Rectal smooth muscle tissue (tissue), 1 donor: ENCODE measurements around the gene TNFRSF13B.
"Not testable (repeated sequence)": the region's sequence is repeated elsewhere in the genome, so short reads cannot be mapped to it uniquely, and the experiment has no call there.

Experiments
- H3K27ac ChIP-seq: one replicate; pipeline ENCODE4 v1.7.0; 2013; ENCODE audit warnings: low read depth, low read length, inconsistent platforms
- H3K27me3 ChIP-seq: one replicate; pipeline ENCODE4 v1.7.0; 2013; ENCODE audit warnings: low read length; ENCODE audit not compliant: control insufficient read depth, insufficient read depth
- H3K36me3 ChIP-seq: one replicate; pipeline ENCODE4 v1.7.0; 2013; ENCODE audit warnings: low read length; ENCODE audit not compliant: control insufficient read depth, insufficient read depth
- H3K4me1 ChIP-seq: one replicate; pipeline ENCODE4 v1.7.0; 2013; ENCODE audit warnings: low read length; ENCODE audit not compliant: control insufficient read depth, insufficient read depth
- H3K4me3 ChIP-seq: one replicate; pipeline ENCODE4 v1.7.0; 2013; ENCODE audit warnings: low read length
- H3K9ac ChIP-seq: one replicate; pipeline ENCODE4 v1.7.0; 2013; ENCODE audit warnings: low read length

The TNFRSF13B gene

DNA sequence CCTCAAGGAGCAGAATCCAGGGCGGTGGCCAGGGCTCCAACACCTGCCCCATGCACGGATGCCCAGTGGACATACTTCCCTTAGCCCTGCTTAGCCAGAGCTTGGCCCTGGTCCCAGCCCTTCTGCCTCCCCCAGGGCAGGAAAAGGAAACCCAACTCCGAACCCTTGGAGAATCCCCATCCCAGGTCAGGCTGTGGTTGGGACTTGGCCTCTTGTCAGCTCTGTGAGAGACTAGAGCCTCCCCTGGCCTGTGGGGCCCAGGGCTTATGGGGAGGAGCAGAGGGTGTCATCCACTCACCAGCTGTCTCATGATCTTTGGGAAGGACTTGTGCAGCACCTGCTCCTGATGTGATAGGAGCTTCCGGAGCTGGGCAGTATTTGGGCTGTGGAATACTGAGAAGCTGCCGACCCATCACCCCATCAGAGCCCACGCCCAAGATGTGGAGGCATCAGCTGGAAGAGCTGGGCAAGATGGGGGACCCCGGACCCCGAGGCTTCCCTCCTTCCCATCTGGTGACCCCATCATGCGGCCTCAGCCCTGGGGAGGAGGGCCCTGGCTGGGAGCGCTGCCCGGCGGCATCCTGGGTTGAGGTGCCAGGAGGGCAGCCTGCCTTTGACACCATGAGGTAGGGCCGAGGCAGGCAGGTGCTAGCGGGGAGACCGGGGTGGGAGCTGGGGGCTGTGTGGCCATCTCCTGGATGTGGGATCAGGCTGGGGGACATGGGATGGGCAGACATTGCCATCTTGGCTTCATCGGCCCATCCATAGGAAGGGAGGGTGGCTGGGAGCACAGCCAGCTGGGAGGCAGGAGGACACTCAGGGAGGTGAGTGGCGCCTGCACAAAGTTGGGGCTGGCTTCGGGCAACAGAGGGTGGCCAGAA, 45.1 kb downstream of the TNFRSF13B start:
- H3K27ac ChIP-seq, result no peak overlapping the region
- no peak overlapping the region for H3K9ac ChIP-seq
- H3K4me3 ChIP-seq, result no peak overlapping the region
- H3K4me1 ChIP-seq, result no peaks in the 10 kb centered on the region
- no peaks in the 10 kb centered on the region for H3K27me3 ChIP-seq
- H3K36me3 ChIP-seq, result no peaks in the 10 kb centered on the region

GRCh38 chr17:16926061-16926511, 45.8 kb downstream of the TNFRSF13B start:
- Histone ChIP-seq H3K27ac (no peak overlapping the region), H3K4me1 (no peaks in the 10 kb centered on the region), H3K4me3 (no peak overlapping the region), H3K36me3 (no peaks in the 10 kb centered on the region), H3K27me3 (no peaks in the 10 kb centered on the region), H3K9ac (no peak overlapping the region)

- Histone ChIP-seq H3K4me1 (no peaks in the 10 kb centered on the region), H3K27me3 (no peaks in the 10 kb centered on the region), H3K27ac (no peak overlapping the region), H3K9ac (no peak overlapping the region), H3K36me3 (no peaks in the 10 kb centered on the region), H3K4me3 (no peak overlapping the region)
Measured at GRCh38 chr17:16925461-16926060, 46.4 kb downstream of the TNFRSF13B start.

DNA sequence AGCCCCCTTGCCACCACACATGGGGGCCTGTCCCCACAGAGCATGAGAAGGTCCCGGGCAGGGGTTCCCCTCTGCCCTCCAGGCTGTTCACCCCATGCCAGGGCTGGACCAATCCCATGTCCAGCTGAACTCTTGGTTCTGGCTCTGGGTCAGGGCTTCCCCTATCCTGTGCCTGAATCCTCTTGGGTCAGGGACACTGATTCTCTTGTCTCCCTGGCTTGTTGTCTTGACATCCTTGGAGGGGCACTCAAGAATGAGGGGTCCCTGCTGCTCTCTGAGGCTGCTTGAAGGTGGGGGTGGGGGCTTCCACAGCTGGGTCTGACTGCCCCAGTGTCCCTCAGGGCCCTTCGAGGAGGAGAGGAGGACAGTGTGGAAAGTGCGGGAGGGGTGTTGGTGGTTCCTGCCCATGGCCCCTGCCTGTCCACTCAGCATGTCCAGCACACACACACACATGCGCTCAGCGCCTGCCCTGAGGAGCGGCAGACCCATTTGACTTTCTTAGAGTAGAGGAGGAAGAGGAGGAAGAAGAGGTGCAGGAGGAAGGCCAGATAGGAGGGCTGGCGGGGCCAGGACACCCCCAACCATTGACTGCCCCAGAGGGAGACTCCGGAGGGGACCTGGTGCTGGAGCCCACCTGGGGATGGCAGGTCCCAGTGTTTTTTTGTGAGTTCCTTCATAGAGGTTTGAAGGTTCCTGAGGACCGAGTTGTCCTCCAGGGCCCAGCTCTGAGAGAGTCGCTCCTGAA, 47.0 kb downstream of the TNFRSF13B start:
- Histone ChIP-seq H3K9ac (no peak overlapping the region), H3K36me3 (no peaks in the 10 kb centered on the region), H3K4me1 (no peaks in the 10 kb centered on the region), H3K27me3 (no peaks in the 10 kb centered on the region), H3K4me3 (no peak overlapping the region), H3K27ac (no peak overlapping the region)

- no peaks in the 10 kb centered on the region for H3K4me1 ChIP-seq
- no peaks in the 10 kb centered on the region for H3K36me3 ChIP-seq
- no peak overlapping the region for H3K9ac ChIP-seq
- no peak overlapping the region for H3K27ac ChIP-seq
- no peak overlapping the region for H3K4me3 ChIP-seq
- H3K27me3 ChIP-seq, result no peaks in the 10 kb centered on the region
Measured at GRCh38 chr17:16923904-16924695, 47.8 kb downstream of the TNFRSF13B start.

- Histone ChIP-seq H3K4me3 (no peak overlapping the region), H3K27me3 (no peaks in the 10 kb centered on the region), H3K27ac (no peak overlapping the region), H3K4me1 (no peaks in the 10 kb centered on the region), H3K36me3 (no peaks in the 10 kb centered on the region), H3K9ac (no peak overlapping the region)
Measured at GRCh38 chr17:16923097-16923903, 48.6 kb downstream of the TNFRSF13B start.

DNA sequence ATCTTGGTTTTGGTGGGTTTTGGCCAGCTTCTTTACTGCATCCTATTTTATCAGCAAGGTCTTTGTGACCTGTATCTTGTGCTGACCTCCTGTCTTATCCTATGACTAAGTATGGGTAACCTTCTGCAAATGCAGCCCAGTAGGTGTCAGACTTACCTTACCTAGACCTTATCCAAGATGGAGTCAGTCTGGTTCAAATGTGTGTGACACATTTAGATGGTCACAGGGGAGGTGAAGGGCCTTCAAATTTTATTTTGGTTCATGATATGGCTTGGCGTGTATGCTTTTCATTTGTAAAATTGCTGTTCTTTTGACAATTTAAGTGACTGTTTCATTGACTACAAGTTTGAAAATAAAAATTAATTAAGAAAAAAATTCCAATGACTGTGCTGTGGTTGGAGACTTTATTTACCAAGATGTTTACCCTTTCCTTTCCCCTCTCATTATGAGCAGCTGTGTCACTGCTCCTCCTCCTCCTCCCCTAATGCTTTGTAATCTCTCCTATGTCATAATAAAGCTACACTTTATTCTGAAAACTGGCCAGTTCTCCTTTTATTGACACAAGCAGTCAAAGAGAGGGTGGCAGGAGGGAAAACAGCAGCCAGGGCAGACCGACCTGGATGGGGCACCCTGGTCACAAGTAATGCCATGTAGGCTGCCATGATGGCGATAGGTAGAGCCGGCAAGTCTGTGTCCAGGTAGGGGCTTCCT, 49.4 kb downstream of the TNFRSF13B start:
- Histone ChIP-seq H3K4me1 (no peaks in the 10 kb centered on the region), H3K9ac (no peak overlapping the region), H3K27me3 (no peaks in the 10 kb centered on the region), H3K36me3 (no peaks in the 10 kb centered on the region), H3K27ac (no peak overlapping the region), H3K4me3 (no peak overlapping the region)

DNA sequence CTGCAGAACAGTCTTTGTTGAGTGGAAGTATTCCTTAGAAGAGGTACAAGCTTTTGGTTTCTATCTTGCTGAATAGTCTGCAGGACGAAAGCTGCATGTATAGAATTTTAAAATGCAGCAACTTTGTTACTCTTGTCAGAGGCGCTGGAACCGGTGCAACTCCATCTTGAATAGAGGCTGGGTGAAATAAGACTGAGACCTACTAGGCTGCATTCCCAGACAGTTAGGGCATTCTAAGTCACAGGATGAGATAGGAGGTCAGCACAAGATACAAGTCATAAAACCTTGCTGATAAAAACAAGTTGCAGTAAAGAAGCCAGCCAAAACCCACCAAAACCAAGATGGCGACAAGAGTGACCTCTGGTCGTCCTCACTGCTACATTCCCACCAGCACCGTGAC, 50.5 kb downstream of the TNFRSF13B start:
- not testable (repeated sequence) for H3K4me3 ChIP-seq, H3K9ac ChIP-seq, H3K27ac ChIP-seq, H3K36me3 ChIP-seq, H3K27me3 ChIP-seq, H3K4me1 ChIP-seq

DNA sequence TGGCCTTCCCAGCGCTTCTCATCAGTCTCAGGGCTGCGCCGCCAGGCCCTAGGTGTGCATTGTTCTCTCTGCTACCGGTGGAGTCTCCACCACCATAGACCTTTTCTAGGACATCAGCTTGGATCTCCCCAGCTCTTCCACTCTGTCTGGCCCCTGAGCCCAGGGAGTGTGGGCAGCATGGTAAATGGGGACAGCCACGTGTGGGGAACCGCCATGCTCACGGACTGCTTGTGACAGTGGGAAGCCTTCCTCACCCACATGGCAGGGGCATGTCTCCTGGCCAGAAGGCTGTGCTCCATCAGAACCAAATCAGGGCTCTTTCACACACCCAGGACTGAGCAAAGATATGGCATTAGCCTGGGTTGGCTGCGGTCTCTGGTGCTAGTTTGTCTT, 51.3 kb downstream of the TNFRSF13B start:
- Histone ChIP-seq H3K27ac (no peak overlapping the region), H3K9ac (no peak overlapping the region), H3K4me3 (no peak overlapping the region), H3K4me1 (no peaks in the 10 kb centered on the region), H3K27me3 (no peaks in the 10 kb centered on the region), H3K36me3 (no peaks in the 10 kb centered on the region)

DNA sequence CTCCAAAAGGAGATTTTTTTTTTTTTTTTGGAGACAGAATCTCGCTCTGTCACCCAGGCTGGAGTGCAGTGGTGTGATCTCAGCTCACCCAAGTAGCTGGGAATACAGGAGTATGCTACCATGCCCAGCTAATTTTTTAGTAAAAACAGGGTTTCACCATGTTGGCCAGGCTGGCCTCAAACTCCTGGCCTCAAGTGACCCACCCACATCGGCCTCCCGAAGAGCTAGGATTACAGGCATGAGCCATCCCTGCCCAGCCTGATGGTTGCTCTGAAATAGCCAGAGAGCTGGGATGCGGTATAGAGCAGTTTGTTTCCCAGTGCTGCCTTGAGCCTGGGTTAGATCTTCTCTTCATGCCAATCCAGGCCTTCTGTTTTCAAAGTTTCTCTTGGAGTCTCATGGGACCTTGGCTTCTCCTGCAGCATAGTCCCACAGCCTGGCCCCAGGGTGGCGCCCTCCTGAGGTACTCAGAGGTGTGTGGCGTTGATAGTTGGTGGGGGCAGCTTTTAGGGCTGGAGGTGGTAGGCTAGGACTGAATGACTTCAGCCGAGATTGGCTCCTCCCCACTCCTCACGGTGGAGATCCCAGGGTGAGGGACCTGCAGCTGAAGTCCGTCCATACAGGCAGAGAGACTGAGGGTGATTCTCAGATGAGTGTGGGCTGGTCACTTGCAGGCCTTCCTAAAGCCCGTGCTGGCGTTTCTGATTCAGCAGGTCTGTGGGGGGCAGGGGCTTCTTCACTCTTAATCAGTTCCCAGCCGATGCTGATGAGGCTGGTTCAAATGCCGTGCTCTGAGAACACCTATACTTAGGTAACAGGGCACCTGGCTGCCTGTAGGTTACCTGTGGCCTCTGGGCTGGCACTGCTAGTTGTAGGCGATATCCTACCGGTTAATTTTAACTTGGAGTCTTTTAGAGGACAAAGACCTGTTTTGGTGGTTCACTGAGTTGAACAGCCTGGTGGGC, 52.0 kb downstream of the TNFRSF13B start:
- Histone ChIP-seq H3K27me3 (no peaks in the 10 kb centered on the region), H3K4me1 (no peaks in the 10 kb centered on the region), H3K36me3 (no peaks in the 10 kb centered on the region), H3K4me3 (no peak overlapping the region), H3K9ac (no peak overlapping the region), H3K27ac (no peak overlapping the region)
